ENCODE measurements around the gene TRERF1. TPM values are rescaled to one million over a fixed set of nuclear protein-coding genes. Genes with fewer than 3 reads are reported as not detected.
A peak's percentile ranks its signal among the peaks of the same experiment; 100 is the strongest.

The TRERF1 gene
- total RNA-seq, 1 experiment from 2014 or later: 13.9 TPM

DNA sequence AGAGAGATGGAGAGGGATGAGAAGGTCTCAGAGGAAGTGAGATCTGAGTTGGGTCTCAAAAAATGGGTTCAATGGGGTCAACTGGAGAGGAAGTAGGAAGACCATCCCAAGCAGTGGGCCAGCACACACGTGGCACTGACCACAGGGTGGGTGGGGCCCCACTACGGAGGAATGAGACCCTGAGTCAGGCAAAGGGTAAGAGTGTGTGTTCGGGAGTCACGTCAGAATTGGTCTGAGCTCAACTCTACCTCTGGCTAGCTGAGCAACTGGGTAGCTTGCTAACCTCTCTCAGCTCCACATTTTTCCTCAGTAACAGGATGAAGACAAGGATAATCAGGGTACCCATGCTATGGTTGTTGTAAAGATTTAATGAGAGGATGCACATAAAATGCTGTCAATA lies 79.0 kb downstream of the TRERF1 start:
- no peak for DNase-seq

DNA sequence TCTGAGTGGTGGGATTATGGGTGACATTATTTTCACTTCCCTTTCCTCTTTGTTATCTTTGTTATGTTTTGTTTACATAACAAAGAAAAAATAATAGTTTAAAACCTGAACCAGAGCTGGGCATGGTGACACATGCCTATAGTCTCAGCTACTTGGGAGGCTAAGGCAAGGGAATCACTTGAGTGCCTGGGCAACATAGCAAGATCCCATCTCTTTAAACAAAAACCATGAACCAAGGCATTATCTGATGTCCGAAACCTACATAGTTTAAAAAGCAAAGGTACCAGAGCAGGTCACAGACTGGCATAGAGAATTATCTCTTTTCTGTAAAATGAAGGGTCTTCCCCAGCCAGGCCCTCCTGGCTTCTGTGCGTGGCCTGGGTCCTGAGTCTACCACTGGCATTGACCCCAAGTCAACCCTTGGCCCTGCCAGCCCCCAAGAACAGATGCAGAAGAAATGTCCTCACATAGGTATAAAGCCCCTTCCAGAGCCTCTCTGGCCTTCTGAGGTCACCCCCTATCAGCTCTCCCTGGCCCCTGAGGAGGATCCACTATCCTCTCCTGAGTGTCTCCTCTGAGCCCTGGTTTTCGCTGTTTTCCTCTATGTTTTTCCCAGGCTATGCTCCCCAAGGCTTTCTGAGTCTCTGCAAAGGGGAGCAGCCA lies 81.3 kb downstream of the TRERF1 start:
- no peaks in the 10 kb centered on the region for H3K27me3 ChIP-seq (ENCODE audit: low read length)
- H3K79me2 ChIP-seq (ENCODE audit: low read length): peaks cover 59% of the 10 kb centered on the region
- no peak overlapping the region for H3K4me3 ChIP-seq (ENCODE audit: low read length)
- no peaks in the 10 kb centered on the region for H3F3A ChIP-seq (ENCODE audit: low read length, unreplicated experiment)
- POLR2A ChIA-PET (ENCODE audit: unreplicated experiment): no interaction called here
- H3K4me1 ChIP-seq (ENCODE audit: insufficient read depth, low read length): peaks cover 8% of the 10 kb centered on the region
- intact Hi-C loops (cut with micrococcal nuclease): no loop called here
- TF ChIP-seq, protein P1, sequence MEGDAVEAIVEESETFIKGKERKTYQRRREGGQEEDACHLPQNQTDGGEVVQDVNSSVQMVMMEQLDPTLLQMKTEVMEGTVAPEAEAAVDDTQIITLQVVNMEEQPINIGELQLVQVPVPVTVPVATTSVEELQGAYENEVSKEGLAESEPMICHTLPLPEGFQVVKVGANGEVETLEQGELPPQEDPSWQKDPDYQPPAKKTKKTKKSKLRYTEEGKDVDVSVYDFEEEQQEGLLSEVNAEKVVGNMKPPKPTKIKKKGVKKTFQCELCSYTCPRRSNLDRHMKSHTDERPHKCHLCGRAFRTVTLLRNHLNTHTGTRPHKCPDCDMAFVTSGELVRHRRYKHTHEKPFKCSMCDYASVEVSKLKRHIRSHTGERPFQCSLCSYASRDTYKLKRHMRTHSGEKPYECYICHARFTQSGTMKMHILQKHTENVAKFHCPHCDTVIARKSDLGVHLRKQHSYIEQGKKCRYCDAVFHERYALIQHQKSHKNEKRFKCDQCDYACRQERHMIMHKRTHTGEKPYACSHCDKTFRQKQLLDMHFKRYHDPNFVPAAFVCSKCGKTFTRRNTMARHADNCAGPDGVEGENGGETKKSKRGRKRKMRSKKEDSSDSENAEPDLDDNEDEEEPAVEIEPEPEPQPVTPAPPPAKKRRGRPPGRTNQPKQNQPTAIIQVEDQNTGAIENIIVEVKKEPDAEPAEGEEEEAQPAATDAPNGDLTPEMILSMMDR (conservative IDR thresholded peaks at IDR 0.05; ENCODE audit: low read depth, low read length): no peak
- TF ChIP-seq EZH2phosphoT487 (IDR thresholded peaks at IDR 0.05; ENCODE audit: borderline replicate concordance, low read length) (no peak), EZH2 (IDR thresholded peaks at IDR 0.05; ENCODE audit: low read length, unreplicated experiment) (no peak)
- CTCF ChIA-PET: no interaction called here
- H3K9me2 ChIP-seq (replicated peaks; ENCODE audit: low read length): no peaks in the 10 kb centered on the region
- no peaks in the 10 kb centered on the region for H4K20me1 ChIP-seq (ENCODE audit: low read length)
- no TSS peak for BruUV-seq (replicated peaks)
- DNase-seq (no peak), ATAC-seq (no peak)
- no peak overlapping the region for H3K4me2 ChIP-seq (ENCODE audit: low read length)
- H3K9ac ChIP-seq (ENCODE audit: low read length): no peak overlapping the region
- no peaks in the 10 kb centered on the region for H3K9me3 ChIP-seq (ENCODE audit: low read length)
- no peaks in the 10 kb centered on the region for H3K36me3 ChIP-seq (ENCODE audit: low read depth, low read length)
- H3K27ac ChIP-seq (ENCODE audit: low read length): no peak overlapping the region
- no peak overlapping the region for H2AFZ ChIP-seq (ENCODE audit: low read length)

More for the DNA sequence above, 79.0 kb downstream of the TRERF1 start:
- H3K27me3 ChIP-seq (ENCODE audit: low read length): no peaks in the 10 kb centered on the region
- no peak overlapping the region for H3K4me3 ChIP-seq (ENCODE audit: low read length)
- BruUV-seq (replicated peaks): no TSS peak
- no peak overlapping the region for H3K4me2 ChIP-seq (ENCODE audit: low read length)
- TF ChIP-seq, protein P1 (conservative IDR thresholded peaks at IDR 0.05; ENCODE audit: low read depth, low read length): no peak
- TF ChIP-seq EZH2 (IDR thresholded peaks at IDR 0.05; ENCODE audit: low read length, unreplicated experiment): no peak
- no peak for TF ChIP-seq EZH2phosphoT487 (IDR thresholded peaks at IDR 0.05; ENCODE audit: borderline replicate concordance, low read length)
- peaks cover 8% of the 10 kb centered on the region for H3K4me1 ChIP-seq (ENCODE audit: insufficient read depth, low read length)
- ChIA-PET CTCF (no interaction called here), POLR2A (ENCODE audit: unreplicated experiment) (no interaction called here)
- no peaks in the 10 kb centered on the region for H4K20me1 ChIP-seq (ENCODE audit: low read length)
- H3K9ac ChIP-seq (ENCODE audit: low read length): no peak overlapping the region
- H3F3A ChIP-seq (ENCODE audit: low read length, unreplicated experiment): no peaks in the 10 kb centered on the region
- no peaks in the 10 kb centered on the region for H3K9me3 ChIP-seq (ENCODE audit: low read length)
- intact Hi-C loops (cut with micrococcal nuclease): no loop called here
- no peak overlapping the region for H2AFZ ChIP-seq (ENCODE audit: low read length)
- no peaks in the 10 kb centered on the region for H3K36me3 ChIP-seq (ENCODE audit: low read depth, low read length)
- H3K27ac ChIP-seq (ENCODE audit: low read length): no peak overlapping the region
- H3K9me2 ChIP-seq (replicated peaks; ENCODE audit: low read length): no peaks in the 10 kb centered on the region
- H3K79me2 ChIP-seq (ENCODE audit: low read length): peaks cover 42% of the 10 kb centered on the region
- no peak for ATAC-seq

DNA sequence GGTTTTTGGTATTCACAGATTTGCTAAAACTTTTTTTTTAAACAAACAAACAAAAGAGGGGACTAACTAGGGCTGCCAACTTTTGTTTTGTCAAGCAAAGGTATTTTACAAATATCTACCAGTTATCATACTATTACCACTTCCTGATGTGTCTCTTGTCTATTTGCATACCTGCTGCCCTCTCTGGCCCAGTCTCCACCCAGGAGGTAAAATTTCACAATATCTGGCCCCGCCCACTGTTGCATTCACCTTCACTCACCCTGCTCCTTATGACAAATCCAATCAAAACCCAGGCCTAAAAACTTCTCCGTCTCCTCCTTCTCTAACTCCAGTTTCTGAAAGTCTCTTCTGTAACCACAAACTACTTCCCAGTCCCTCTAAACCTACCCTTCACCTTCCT lies 82.2 kb downstream of the TRERF1 start:
- Histone ChIP-seq H3F3A (ENCODE audit: low read length, unreplicated experiment) (no peaks in the 10 kb centered on the region), H3K9me3 (ENCODE audit: low read length) (no peaks in the 10 kb centered on the region), H3K36me3 (ENCODE audit: low read depth, low read length) (no peaks in the 10 kb centered on the region), H3K79me2 (ENCODE audit: low read length) (peaks cover 56% of the 10 kb centered on the region), H3K4me3 (ENCODE audit: low read length) (no peak overlapping the region), H2AFZ (ENCODE audit: low read length) (no peak overlapping the region), H4K20me1 (ENCODE audit: low read length) (no peaks in the 10 kb centered on the region), H3K4me1 (ENCODE audit: insufficient read depth, low read length) (peaks cover 8% of the 10 kb centered on the region), H3K9ac (ENCODE audit: low read length) (no peak overlapping the region), H3K27me3 (ENCODE audit: low read length) (no peaks in the 10 kb centered on the region), H3K27ac (ENCODE audit: low read length) (no peak overlapping the region), H3K9me2 (replicated peaks; ENCODE audit: low read length) (no peaks in the 10 kb centered on the region), H3K4me2 (ENCODE audit: low read length) (0 out of 2 replicates have a peak overlapping the region, but pooled peaks have one; percentile 7)
- ATAC-seq (peak; percentile 60), DNase-seq (peak; percentile 66)
- ChIA-PET POLR2A (ENCODE audit: unreplicated experiment) (no interaction called here), CTCF (no interaction called here)
- no TSS peak for BruUV-seq (replicated peaks)
- TF ChIP-seq EZH2 (IDR thresholded peaks at IDR 0.05; ENCODE audit: low read length, unreplicated experiment) (no peak), EZH2phosphoT487 (IDR thresholded peaks at IDR 0.05; ENCODE audit: borderline replicate concordance, low read length) (no peak)
- TF ChIP-seq, protein P1 (conservative IDR thresholded peaks at IDR 0.05; ENCODE audit: low read depth, low read length): no peak
- intact Hi-C loops (cut with micrococcal nuclease): no loop called here
